ENCODE results near the gene ORAI3. TPM values are rescaled to one million over a fixed set of nuclear protein-coding genes. Genes with fewer than 3 reads are reported as not detected.

ORAI3 gene
- total and polyA plus RNA-seq, 2 of the 13 experiments (the other 11 are each of a cell fraction or from before 2014, with no cell fraction given), result 11.4 to 32.0 TPM

GRCh38 chr16:30985401-30986128 lies 36.7 kb downstream of the ORAI3 start (continued):
- TF ChIP-seq NR2F2 (IDR thresholded peaks at IDR 0.05; ENCODE audit: borderline replicate concordance, low read depth), result 0 out of 2 replicates have a peak, but pooled peaks have one; percentile 8
- no peak for TF ChIP-seq ZNF234 (CRISPR knock-in tag; conservative IDR thresholded peaks at IDR 0.05)
- TF ChIP-seq YEATS4 (CRISPR knock-in tag; IDR thresholded peaks at IDR 0.05; ENCODE audit: borderline replicate concordance), result peak; percentile 83
- TF ChIP-seq RELA (CRISPR knock-in tag; IDR thresholded peaks at IDR 0.05), result no peak; the same call in 1 of the 2 replicates
- TF ChIP-seq SNAPC2 (CRISPR knock-in tag; IDR thresholded peaks at IDR 0.05), result peak; percentile 73; the same call in 1 of the 2 replicates
- peak; percentile 60; the same call in 1 of the 2 replicates for TF ChIP-seq NRL (CRISPR knock-in tag; IDR thresholded peaks at IDR 0.05; ENCODE audit: borderline replicate concordance)
- TF ChIP-seq SMARCC2 (IDR thresholded peaks at IDR 0.05), result no peak
- TF ChIP-seq NFE2L1 (CRISPR knock-in tag; IDR thresholded peaks at IDR 0.05; ENCODE audit: borderline replicate concordance), result no peak
- TF ChIP-seq BATF2 (CRISPR knock-in tag; IDR thresholded peaks at IDR 0.05), result no peak
- TF ChIP-seq, protein P1, sequence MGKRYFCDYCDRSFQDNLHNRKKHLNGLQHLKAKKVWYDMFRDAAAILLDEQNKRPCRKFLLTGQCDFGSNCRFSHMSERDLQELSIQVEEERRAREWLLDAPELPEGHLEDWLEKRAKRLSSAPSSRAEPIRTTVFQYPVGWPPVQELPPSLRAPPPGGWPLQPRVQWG (CRISPR knock-in tag; IDR thresholded peaks at IDR 0.05; ENCODE audit: borderline replicate concordance, low read depth), result no peak
- TF ChIP-seq NPAS2 (CRISPR knock-in tag; IDR thresholded peaks at IDR 0.05; ENCODE audit: borderline replicate concordance), result no peak
- TF ChIP-seq TRIM24 (CRISPR knock-in tag; IDR thresholded peaks at IDR 0.05), result 0 out of 2 replicates have a peak, but pooled peaks have one; percentile 7
- peak; percentile 26; the same call in 1 of the 2 replicates for TF ChIP-seq KLF9 (CRISPR knock-in tag; IDR thresholded peaks at IDR 0.05; ENCODE audit: low read depth)
- TF ChIP-seq USF2 (IDR thresholded peaks at IDR 0.05; ENCODE audit: low read depth, low read length), result no peak
- peak; percentile 82; the same call in 1 of the 2 replicates for TF ChIP-seq USF2 (CRISPR knock-in tag; IDR thresholded peaks at IDR 0.05; ENCODE audit: borderline replicate concordance)
- TF ChIP-seq ZBTB8A (CRISPR knock-in tag; IDR thresholded peaks at IDR 0.05; ENCODE audit: borderline replicate concordance, low read depth), result 0 out of 2 replicates have a peak, but pooled peaks have one; percentile 76
- TF ChIP-seq, protein P2, sequence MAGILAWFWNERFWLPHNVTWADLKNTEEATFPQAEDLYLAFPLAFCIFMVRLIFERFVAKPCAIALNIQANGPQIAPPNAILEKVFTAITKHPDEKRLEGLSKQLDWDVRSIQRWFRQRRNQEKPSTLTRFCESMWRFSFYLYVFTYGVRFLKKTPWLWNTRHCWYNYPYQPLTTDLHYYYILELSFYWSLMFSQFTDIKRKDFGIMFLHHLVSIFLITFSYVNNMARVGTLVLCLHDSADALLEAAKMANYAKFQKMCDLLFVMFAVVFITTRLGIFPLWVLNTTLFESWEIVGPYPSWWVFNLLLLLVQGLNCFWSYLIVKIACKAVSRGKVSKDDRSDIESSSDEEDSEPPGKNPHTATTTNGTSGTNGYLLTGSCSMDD (CRISPR knock-in tag; IDR thresholded peaks at IDR 0.05), result 0 out of 2 replicates have a peak, but pooled peaks have one; percentile 76
- 0 out of 2 replicates have a peak, but pooled peaks have one; percentile 71 for TF ChIP-seq CHCHD3 (CRISPR knock-in tag; IDR thresholded peaks at IDR 0.05)
- no peak for TF ChIP-seq RARA (CRISPR knock-in tag; IDR thresholded peaks at IDR 0.05)
- peak; percentile 69; the same call in 1 of the 2 replicates for TF ChIP-seq PHF8 (CRISPR knock-in tag; IDR thresholded peaks at IDR 0.05)
- TF ChIP-seq ZNF350 (CRISPR knock-in tag; IDR thresholded peaks at IDR 0.05; ENCODE audit: borderline replicate concordance, low read depth), result peak; percentile 83; the same call in 1 of the 2 replicates
- peak; percentile 67; the same call in 1 of the 2 replicates for TF ChIP-seq GATAD1 (CRISPR knock-in tag; IDR thresholded peaks at IDR 0.05)
- TF ChIP-seq, protein P3, sequence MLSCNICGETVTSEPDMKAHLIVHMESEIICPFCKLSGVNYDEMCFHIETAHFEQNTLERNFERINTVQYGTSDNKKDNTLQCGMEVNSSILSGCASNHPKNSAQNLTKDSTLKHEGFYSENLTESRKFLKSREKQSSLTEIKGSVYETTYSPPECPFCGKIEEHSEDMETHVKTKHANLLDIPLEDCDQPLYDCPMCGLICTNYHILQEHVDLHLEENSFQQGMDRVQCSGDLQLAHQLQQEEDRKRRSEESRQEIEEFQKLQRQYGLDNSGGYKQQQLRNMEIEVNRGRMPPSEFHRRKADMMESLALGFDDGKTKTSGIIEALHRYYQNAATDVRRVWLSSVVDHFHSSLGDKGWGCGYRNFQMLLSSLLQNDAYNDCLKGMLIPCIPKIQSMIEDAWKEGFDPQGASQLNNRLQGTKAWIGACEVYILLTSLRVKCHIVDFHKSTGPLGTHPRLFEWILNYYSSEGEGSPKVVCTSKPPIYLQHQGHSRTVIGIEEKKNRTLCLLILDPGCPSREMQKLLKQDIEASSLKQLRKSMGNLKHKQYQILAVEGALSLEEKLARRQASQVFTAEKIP (CRISPR knock-in tag; IDR thresholded peaks at IDR 0.05; ENCODE audit: borderline replicate concordance), result no peak
